Measurements from ENCODE around the gene SFMBT2. TPM values are rescaled to one million over a fixed set of nuclear protein-coding genes. Genes with fewer than 3 reads are reported as not detected.

Gene SFMBT2
- total RNA-seq, 3 donors from 2014 or later (not counting 1 experiment from before 2014, with no cell fraction given): 50.4 to 70.4 (median 52.2) TPM

GRCh38 chr10:7251696-7252465 is 159.0 kb downstream of the SFMBT2 start:
- 84% methylated on average over 12 of the region's 12 CpGs for WGBS (ENCODE audit: insufficient coverage)
- ATAC-seq (peak; percentile 67 to 92 (median 81)), DNase-seq (no peak)
- Histone ChIP-seq H3K9me3 (ENCODE audit: control insufficient read depth, insufficient read depth, low read length) (no peaks in the 10 kb centered on the region), H3K4me1 (ENCODE audit: control insufficient read depth, insufficient read depth, low read length) (peaks cover 20% of the 10 kb centered on the region), H3K27me3 (ENCODE audit: control insufficient read depth, insufficient read depth, low read length) (no peaks in the 10 kb centered on the region), H3K36me3 (ENCODE audit: control insufficient read depth, insufficient read depth, low read length) (peaks cover 14% of the 10 kb centered on the region), H3K4me3 (ENCODE audit: low read length) (no peak overlapping the region), H3K27ac (ENCODE audit: low read length) (no peak overlapping the region)
- Mint-ChIP-seq H3K27me3 (ENCODE audit: low read depth in 2 of 2) (no peaks in the 10 kb centered on the region), H3K9me3 (no peaks in the 10 kb centered on the region), H3K27ac (peak overlapping the region; percentile 53 to 85), H3K4me3 (peak overlapping the region; percentile 49), H3K36me3 (no peaks in the 10 kb centered on the region), H3K4me1 (peaks cover 64 to 65% of the 10 kb centered on the region in 2 donors)
- TF ChIP-seq, protein P1, sequence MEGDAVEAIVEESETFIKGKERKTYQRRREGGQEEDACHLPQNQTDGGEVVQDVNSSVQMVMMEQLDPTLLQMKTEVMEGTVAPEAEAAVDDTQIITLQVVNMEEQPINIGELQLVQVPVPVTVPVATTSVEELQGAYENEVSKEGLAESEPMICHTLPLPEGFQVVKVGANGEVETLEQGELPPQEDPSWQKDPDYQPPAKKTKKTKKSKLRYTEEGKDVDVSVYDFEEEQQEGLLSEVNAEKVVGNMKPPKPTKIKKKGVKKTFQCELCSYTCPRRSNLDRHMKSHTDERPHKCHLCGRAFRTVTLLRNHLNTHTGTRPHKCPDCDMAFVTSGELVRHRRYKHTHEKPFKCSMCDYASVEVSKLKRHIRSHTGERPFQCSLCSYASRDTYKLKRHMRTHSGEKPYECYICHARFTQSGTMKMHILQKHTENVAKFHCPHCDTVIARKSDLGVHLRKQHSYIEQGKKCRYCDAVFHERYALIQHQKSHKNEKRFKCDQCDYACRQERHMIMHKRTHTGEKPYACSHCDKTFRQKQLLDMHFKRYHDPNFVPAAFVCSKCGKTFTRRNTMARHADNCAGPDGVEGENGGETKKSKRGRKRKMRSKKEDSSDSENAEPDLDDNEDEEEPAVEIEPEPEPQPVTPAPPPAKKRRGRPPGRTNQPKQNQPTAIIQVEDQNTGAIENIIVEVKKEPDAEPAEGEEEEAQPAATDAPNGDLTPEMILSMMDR (IDR thresholded peaks at IDR 0.05): no peak
- intact Hi-C loops (cut with micrococcal nuclease): no loop called here

GRCh38 chr10:7250236-7250635 is 160.6 kb downstream of the SFMBT2 start:
- H3K9me3 ChIP-seq (ENCODE audit: control insufficient read depth, insufficient read depth, low read length): no peaks in the 10 kb centered on the region
- peaks cover 52 to 55% of the 10 kb centered on the region in 2 donors for H3K4me1 Mint-ChIP-seq
- no peaks in the 10 kb centered on the region for H3K9me3 Mint-ChIP-seq
- TF ChIP-seq, protein P1 (IDR thresholded peaks at IDR 0.05): no peak
- WGBS (ENCODE audit: insufficient coverage): over 99% methylated on average over 5 of the region's 5 CpGs
- H3K4me1 ChIP-seq (ENCODE audit: control insufficient read depth, insufficient read depth, low read length): peaks cover 11% of the 10 kb centered on the region
- H3K36me3 Mint-ChIP-seq: no peaks in the 10 kb centered on the region
- H3K4me3 ChIP-seq (ENCODE audit: low read length): no peak overlapping the region
- H3K27ac ChIP-seq (ENCODE audit: low read length): no peak overlapping the region
- no peaks in the 10 kb centered on the region for H3K27me3 ChIP-seq (ENCODE audit: control insufficient read depth, insufficient read depth, low read length)
- peaks cover 19% of the 10 kb centered on the region for H3K36me3 ChIP-seq (ENCODE audit: control insufficient read depth, insufficient read depth, low read length)
- no peaks in the 10 kb centered on the region for H3K27me3 Mint-ChIP-seq (ENCODE audit: low read depth in 2 of 2)
- intact Hi-C loops (cut with micrococcal nuclease): no loop called here
- no peak overlapping the region for H3K27ac Mint-ChIP-seq
- no peak for DNase-seq
- H3K4me3 Mint-ChIP-seq: no peak overlapping the region
- ATAC-seq: no peak

- Mint-ChIP-seq H3K27me3 (ENCODE audit: low read depth in 2 of 2) (no peaks in the 10 kb centered on the region), H3K4me3 (no peak overlapping the region), H3K9me3 (no peaks in the 10 kb centered on the region), H3K4me1 (peaks cover 52 to 55% of the 10 kb centered on the region in 2 donors), H3K27ac (no peak overlapping the region), H3K36me3 (no peaks in the 10 kb centered on the region)
- DNase-seq (no peak), ATAC-seq (no peak)
- Histone ChIP-seq H3K4me3 (ENCODE audit: low read length) (no peak overlapping the region), H3K9me3 (ENCODE audit: control insufficient read depth, insufficient read depth, low read length) (no peaks in the 10 kb centered on the region), H3K27ac (ENCODE audit: low read length) (no peak overlapping the region), H3K36me3 (ENCODE audit: control insufficient read depth, insufficient read depth, low read length) (peaks cover 20% of the 10 kb centered on the region), H3K4me1 (ENCODE audit: control insufficient read depth, insufficient read depth, low read length) (peaks cover 21% of the 10 kb centered on the region), H3K27me3 (ENCODE audit: control insufficient read depth, insufficient read depth, low read length) (no peaks in the 10 kb centered on the region)
- WGBS (ENCODE audit: insufficient coverage): 97% methylated on average over 11 of the region's 11 CpGs
- TF ChIP-seq, protein P1 (IDR thresholded peaks at IDR 0.05): no peak
- intact Hi-C loops (cut with micrococcal nuclease): loop anchor here (5.0 to 10.0 kb wide), 2 partner anchors 124 to 756 kb away; no protein-coding TSS in a partner anchor
These were observed 162.2 kb downstream of the SFMBT2 start for GRCh38 chr10:7248585-7249164.

Data from natural killer cell (primary cell).